GM12801 (cell line): Measurements from ENCODE around the gene GRIP1.

Experiments used
- TF ChIP-seq, protein P1 (sequence below): IDR thresholded peaks from one replicate; pipeline ENCODE4 v1.5.1; 2011; ENCODE audit warnings: control low read depth; ENCODE audit not compliant: insufficient read length; ENCODE audit errors: extremely low read depth

GRIP1 gene

DNA sequence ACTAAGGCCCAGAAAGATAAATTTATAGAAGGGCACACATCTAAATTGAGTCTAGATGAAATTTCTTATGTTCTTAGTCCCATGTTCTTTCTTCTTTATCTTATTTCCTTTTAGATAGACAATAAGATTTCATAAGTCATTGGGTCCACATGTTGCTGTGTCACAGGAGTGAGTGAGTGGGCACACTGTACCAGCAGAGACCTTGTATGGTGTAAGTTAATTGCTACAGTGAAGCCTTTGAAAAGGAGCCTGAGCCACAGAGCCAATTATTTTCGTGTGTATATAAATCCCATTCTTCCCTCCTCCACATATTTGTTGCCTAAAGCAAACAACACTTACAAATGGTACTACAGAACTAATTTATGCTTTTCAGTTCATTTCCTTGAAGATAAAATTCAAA lies 79.1 kb downstream of the GRIP1 start:
- TF ChIP-seq, protein P1, sequence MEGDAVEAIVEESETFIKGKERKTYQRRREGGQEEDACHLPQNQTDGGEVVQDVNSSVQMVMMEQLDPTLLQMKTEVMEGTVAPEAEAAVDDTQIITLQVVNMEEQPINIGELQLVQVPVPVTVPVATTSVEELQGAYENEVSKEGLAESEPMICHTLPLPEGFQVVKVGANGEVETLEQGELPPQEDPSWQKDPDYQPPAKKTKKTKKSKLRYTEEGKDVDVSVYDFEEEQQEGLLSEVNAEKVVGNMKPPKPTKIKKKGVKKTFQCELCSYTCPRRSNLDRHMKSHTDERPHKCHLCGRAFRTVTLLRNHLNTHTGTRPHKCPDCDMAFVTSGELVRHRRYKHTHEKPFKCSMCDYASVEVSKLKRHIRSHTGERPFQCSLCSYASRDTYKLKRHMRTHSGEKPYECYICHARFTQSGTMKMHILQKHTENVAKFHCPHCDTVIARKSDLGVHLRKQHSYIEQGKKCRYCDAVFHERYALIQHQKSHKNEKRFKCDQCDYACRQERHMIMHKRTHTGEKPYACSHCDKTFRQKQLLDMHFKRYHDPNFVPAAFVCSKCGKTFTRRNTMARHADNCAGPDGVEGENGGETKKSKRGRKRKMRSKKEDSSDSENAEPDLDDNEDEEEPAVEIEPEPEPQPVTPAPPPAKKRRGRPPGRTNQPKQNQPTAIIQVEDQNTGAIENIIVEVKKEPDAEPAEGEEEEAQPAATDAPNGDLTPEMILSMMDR = no peak

DNA sequence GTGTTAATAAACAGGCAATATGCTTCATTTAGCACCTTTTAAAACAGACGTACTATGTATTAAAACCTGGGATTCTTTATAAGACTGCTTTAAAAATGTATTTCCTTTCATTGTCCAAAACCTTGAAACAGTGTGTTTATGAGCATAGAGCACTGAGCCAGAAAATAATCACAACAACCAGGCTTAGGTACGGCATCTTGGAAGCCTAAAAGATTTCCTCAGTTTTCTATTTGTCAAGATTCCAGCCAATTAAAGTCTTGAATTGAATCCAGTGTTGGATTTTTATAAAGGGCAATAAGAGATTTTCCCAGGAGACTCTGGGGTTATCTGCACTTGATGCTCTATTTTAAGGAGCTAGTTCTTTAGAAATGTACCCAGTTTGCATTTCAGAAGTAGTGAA lies 80.3 kb downstream of the GRIP1 start:
- TF ChIP-seq, protein P1 = no peak

DNA sequence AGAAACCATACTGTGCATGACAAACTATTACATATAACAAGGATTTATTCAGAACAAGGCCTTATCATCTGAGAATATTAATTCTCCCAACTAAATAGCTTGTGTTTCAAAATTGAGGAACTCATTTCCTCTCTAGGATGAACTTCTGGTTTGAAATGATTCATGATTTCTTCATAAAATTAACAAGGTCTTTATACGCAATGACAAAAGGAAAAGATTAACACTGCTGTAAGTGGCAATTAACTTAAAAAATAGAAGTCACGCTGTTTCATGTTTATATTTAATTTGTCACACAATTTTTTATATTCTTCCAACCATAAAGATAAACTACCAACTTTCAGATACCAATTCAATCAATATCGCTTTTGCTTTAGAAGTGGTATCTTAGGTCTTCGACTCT lies 80.8 kb downstream of the GRIP1 start:
- TF ChIP-seq, protein P1 = no peak

DNA sequence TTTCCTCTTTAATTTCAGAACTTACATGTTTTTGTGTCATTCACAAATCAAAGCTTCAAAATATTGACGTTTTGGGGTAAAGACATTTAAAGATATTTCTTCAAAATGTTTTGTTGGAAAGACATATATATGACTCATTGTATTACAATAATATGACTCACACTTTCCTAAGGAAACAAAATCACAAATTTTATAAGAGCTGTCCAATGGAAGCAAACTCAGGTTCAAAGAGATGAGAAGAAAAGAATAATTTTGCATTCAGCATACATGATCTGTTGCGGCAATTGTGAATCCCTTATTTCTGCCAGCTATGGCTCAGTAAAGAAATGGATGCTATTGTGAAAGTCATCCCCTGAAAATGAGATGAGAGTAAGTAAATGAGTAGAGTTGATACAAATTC lies 82.7 kb downstream of the GRIP1 start:
- TF ChIP-seq, protein P1 = no peak

DNA sequence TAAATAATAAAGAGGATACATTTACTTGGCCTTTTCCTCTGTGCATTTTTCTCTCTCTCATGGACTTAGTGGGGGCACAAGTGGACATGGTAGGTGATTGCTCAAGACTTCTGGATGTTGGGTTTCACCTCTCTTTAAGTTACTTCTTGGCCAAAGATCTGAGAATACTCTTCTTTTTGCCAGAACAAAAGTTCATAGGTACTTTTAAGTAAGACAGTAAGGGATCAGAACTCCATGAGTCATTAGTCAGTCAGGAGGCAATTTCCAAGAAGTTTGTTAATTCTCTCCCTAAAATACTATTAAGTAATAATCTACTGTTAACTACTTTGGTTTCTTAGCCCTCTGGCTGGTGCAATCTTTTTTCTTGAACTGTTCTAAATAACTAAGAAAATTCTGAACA lies 84.2 kb downstream of the GRIP1 start:
- TF ChIP-seq, protein P1 = no peak

DNA sequence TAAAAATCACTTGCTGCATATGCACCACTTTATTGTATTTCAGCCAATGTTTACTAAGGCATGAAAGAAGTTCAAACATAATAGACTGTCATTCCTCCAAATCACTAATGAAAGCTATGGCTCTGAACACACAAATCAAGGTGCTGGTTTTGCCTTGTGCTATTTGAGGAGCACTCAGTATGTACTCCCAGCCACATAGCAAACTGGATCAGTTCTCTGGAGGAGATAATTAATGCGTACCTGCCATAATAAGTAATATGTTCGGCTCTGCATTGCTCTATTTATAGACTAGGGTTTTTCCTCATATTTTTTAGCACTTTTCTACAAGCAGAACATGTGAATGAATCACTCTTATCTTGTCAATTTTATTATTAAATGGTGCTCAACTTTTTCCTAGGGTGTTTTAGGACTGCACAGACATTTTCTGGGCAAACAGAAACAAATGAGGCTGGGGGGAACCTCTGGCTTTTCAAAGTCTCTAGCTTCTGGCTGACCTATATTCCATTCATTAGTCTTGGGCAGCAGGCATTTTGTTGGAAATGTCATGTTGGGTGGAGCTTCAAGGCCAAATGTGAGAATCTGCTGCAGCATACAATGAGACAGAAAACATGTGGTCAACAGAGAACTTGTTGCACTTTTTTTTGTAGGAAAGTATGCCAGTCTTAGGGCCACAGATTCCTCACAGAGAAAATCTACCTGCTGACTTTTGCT lies 88.4 kb downstream of the GRIP1 start:
- TF ChIP-seq, protein P1 = no peak

DNA sequence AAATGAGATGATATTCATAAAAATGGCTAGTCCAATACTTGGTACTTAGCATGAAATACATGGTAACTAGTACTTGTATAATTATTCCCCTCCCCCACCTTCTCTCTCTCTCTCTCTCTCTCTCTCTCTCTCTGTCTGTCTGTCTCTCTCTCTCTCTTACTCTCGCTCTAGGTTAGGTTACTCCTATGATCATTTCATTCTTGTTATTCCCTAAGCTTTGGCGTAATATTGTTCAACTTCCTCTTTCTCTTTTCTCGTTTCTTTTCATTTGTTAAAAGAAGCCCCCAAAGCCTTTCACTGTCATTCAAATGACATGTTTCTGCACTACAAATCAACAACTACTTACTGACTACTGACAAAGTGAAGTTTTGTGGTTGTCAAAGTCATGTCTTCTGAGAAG lies 89.8 kb downstream of the GRIP1 start:
- TF ChIP-seq, protein P1 = no peak
